GM10248 (cell line): Measurements from ENCODE around the gene CTNNBIP1.

Experiments
- CTCF ChIA-PET: fragments of 300-600 bp; sonication (Branson Sonifier 250); formaldehyde crosslinking; extraction: SDS; loops from one replicate; lab custom pipeline; 2021; ENCODE audit warnings: antibody characterized with exemption; lab: Yijun Ruan, JAX
- POLR2A ChIA-PET: fragments of 350-650 bp; sonication (Branson Sonifier 250); formaldehyde crosslinking; extraction: SDS; loops from one replicate; lab custom pipeline; 2020; ENCODE audit warnings: antibody characterized with exemption; lab: Yijun Ruan, JAX
- DNase-seq: peaks from one replicate; pipeline ENCODE4 v3.0.0; 2012; ENCODE audit errors: extremely low spot score
- TF ChIP-seq, protein P1 (sequence below): IDR thresholded peaks from 2 replicates; pipeline ENCODE4 v1.5.1; 2012; ENCODE audit warnings: mild to moderate bottlenecking, low read depth; ENCODE audit errors: extremely low read depth, missing control alignments, control extremely low read depth

Gene CTNNBIP1

DNA sequence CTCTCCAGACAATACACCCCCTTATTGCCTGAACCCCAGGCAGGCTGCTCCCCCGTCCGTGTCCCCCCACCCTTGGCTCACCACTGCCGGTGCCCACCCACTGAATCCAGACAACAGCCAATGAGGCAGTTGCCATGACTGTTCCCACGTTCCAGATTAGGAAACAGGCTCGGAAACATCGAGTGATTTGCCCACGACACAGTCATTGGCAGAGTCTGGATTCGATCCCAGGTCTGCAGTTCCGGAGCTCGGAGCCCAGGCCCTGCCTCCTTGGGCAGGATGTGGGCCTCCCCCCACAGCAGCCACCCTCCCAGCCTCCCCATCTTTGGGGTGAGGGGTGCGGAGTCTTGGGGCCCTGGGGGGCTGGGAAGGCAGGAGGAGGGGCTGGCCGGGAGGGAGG, 66.0 kb downstream of the CTNNBIP1 start:
- POLR2A ChIA-PET: no interaction called here
- TF ChIP-seq, protein P1, sequence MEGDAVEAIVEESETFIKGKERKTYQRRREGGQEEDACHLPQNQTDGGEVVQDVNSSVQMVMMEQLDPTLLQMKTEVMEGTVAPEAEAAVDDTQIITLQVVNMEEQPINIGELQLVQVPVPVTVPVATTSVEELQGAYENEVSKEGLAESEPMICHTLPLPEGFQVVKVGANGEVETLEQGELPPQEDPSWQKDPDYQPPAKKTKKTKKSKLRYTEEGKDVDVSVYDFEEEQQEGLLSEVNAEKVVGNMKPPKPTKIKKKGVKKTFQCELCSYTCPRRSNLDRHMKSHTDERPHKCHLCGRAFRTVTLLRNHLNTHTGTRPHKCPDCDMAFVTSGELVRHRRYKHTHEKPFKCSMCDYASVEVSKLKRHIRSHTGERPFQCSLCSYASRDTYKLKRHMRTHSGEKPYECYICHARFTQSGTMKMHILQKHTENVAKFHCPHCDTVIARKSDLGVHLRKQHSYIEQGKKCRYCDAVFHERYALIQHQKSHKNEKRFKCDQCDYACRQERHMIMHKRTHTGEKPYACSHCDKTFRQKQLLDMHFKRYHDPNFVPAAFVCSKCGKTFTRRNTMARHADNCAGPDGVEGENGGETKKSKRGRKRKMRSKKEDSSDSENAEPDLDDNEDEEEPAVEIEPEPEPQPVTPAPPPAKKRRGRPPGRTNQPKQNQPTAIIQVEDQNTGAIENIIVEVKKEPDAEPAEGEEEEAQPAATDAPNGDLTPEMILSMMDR: no peak
- CTCF ChIA-PET: no interaction called here
- no peak for DNase-seq

DNA sequence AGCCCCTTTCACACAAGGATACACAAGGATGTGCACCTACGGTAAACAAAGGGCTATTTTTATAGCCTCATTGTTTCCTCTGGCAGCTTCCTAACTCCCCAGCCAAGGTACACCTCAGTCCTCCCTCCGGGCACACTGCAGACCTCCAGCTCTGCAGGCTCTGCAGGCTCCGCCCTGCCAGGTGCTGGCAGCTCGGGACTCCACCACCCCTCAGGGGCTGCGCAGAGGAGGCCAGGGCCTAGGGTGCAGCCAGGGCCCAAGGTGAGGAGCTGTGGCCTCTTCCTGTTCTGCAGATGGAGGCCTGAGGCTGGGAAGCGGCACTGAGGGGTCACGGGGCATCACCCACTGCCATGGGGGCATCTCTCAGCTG, 66.5 kb downstream of the CTNNBIP1 start:
- POLR2A ChIA-PET: no interaction called here
- CTCF ChIA-PET: interaction anchor here (1.4 to 2.3 kb wide), 2 partner anchors 10 to 25 kb away, joined by 3 to 7 read pairs; no protein-coding TSS in a partner anchor
- DNase-seq: no peak
- TF ChIP-seq, protein P1: no peak

DNA sequence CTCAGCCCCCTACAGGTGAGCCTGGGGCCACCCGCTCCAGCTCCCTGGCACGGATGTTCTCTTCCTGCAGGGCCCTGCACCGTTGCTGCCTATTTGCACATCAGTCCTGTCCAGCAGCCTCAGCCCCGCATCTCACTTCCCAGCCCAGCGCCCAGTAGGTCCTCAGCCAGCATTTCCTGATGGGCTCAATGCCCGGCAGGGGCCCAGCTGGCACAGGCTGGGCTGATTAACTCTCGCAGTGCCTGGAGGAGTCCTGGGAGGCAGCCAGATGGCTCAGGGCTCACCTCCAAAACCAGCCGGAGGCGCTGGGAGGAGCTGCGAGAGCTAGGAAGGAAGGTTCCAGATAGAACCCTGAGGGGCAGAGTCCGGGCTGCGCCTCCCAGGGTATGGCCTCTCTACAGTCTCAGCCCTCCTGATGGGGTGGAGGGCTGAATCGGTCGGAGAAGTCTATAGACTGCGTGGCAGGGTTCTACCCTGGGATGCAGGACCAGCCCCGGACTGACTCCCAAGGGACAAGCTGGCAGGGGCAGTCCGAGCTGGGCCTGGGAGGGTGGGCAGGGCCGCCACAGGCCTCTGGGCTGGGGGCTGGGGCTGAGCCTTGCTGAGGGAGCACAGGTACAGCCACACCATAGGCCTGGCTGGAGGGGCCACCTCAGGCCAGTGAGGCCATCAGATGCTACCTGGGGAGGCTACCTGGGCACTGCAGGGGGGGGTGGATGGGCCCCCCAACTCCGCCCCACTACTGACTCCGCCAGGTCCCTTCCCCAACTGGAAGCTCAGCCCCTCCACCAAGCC, 67.1 kb downstream of the CTNNBIP1 start:
- POLR2A ChIA-PET: no interaction called here
- DNase-seq: no peak
- CTCF ChIA-PET: interaction anchor here (1.4 to 2.3 kb wide), 2 partner anchors 10 to 26 kb away, joined by 3 to 7 read pairs; no protein-coding TSS in a partner anchor
- TF ChIP-seq, protein P1: no peak

DNA sequence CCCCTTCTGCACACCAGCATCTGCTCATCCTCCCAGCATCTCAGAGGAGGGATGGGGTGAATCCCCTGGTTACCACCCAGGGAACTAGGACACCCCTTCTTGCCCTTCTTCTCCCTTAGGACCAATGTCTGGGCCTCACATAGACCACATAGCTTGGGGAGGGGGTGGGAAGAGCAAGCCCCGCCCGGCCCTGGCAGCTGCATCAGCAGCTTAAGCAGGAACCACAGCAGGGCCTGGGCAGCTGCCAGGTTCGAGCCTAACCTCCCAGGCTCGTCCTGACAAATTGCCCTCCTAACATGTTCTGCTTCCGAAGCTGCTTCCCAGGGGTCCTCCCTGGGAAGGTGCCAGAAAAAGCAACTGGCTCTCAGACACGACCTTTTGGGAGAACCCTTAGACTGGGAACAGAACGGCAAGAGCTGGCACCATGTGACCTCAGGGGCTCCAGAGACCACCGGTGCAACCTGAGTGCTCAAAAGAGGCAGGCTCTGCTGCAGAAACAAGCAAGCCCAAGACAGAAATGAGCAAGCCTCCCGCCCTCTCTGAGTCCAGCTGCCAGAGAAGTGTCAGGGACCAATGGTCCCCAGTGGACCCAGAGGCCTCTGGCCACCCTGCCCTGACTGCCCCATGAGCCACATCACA, 67.9 kb downstream of the CTNNBIP1 start:
- POLR2A ChIA-PET: no interaction called here
- TF ChIP-seq, protein P1: no peak
- CTCF ChIA-PET: interaction anchor here (1.1 to 2.3 kb wide), 5 partner anchors 9 to 58 kb away, joined by 3 to 7 read pairs (median 4); no protein-coding TSS in a partner anchor
- DNase-seq: no peak

DNA sequence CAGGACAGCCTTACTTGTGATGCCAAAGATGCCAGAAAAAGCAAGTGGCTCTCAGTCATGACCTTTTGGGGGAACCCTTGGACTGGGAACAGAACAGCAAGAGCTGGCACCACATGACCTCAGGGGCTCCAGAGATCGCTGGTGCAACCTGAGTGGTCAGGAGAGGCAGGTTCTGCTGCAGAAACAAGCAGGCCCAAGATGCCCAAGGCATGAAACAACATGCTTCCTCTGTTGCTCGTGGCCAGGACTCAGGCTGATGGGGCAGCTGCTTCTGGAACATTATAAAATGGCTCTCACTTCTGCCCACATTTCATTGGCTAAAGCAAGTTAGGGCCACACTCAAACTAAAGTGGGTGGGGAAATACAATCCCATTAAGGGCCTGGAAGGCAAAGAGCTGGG, 68.6 kb downstream of the CTNNBIP1 start:
- no peak for DNase-seq
- ChIA-PET POLR2A (no interaction called here), CTCF (interaction anchor here (1.1 to 2.3 kb wide), 4 partner anchors 10 to 57 kb away, joined by 3 to 7 read pairs (median 6); no protein-coding TSS in a partner anchor)
- TF ChIP-seq, protein P1: no peak

DNA sequence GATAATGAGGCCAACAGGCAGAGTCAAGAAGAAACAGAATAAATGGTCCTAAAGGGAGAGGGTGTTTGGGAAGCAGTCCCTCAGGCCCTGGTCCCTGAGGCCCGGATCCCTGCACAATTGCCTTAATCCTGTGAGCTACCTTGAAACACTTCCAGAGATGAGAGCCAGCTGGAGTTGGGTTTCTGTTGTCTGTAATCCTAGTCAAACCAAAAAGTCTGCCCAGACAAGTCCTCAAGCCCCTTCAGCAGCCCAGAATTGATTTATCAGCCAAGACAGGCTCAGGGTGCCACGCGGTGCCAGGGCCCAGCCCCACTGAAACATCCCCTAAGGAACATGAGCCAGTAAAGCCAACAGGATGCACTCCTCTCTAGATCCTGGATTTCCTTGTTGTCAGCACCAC, 69.9 kb downstream of the CTNNBIP1 start:
- DNase-seq: no peak
- TF ChIP-seq, protein P1: no peak
- ChIA-PET POLR2A (no interaction called here), CTCF (interaction anchor here (1.0 kb wide), 1 partner anchor 9 kb away, joined by 4 read pairs; no protein-coding TSS in a partner anchor)
